HG02981 (cell line): ENCODE data around the gene MSMO1.
"Not testable (repeated sequence)": the region's sequence is repeated elsewhere in the genome, so short reads cannot be mapped to it uniquely, and the experiment has no call there.

ENCODE experiments used
- ATAC-seq: cut with Tn5 transposase; IDR thresholded peaks from one replicate; pipeline ENCODE4 v1.9.1; 2021; ENCODE audit warnings: mild to moderate bottlenecking, moderate library complexity; ENCODE audit not compliant: unreplicated experiment

MSMO1 gene

GRCh38 chr4:165327211-165328100, at the start of gene MSMO1:
Gene MSMO1, plus strand, starts transcription at chr4:165327669. Its CDS starts 5,702 bp downstream, at chr4:165333371.
- peak; percentile 98 for ATAC-seq

GRCh38 chr4:165279531-165279930, 47.9 kb upstream of the MSMO1 start:
- ATAC-seq, result not testable (repeated sequence)

GRCh38 chr4:165284697-165285096, 42.8 kb upstream of the MSMO1 start:
- ATAC-seq, result not testable (repeated sequence)

- peak; percentile 62 for ATAC-seq
These were observed 40.7 kb upstream of the MSMO1 start for GRCh38 chr4:165286619-165287340.

GRCh38 chr4:165288226-165288625, 39.2 kb upstream of the MSMO1 start:
- ATAC-seq, result peak; percentile 67

- ATAC-seq, result peak; percentile 24
These were observed 38.6 kb upstream of the MSMO1 start for GRCh38 chr4:165288639-165289422.

- ATAC-seq, result no peak
These were observed 38.1 kb upstream of the MSMO1 start for GRCh38 chr4:165289423-165289785.

GRCh38 chr4:165293061-165293460, 34.4 kb upstream of the MSMO1 start:
- no peak for ATAC-seq

- ATAC-seq, result no peak
These were observed 33.4 kb upstream of the MSMO1 start for GRCh38 chr4:165293927-165294649.

GRCh38 chr4:165294907-165295306, 32.6 kb upstream of the MSMO1 start:
- peak; percentile 95 for ATAC-seq

- no peak for ATAC-seq
These were observed 29.8 kb upstream of the MSMO1 start for GRCh38 chr4:165297626-165298025.

GRCh38 chr4:165299399-165300060, 27.9 kb upstream of the MSMO1 start:
- ATAC-seq, result no peak

- ATAC-seq, result peak; percentile 76
These were observed 25.6 kb upstream of the MSMO1 start for GRCh38 chr4:165301833-165302232.

- no peak for ATAC-seq
These were observed 24.8 kb upstream of the MSMO1 start for GRCh38 chr4:165302658-165303057.

- ATAC-seq, result no peak
These were observed 19.3 kb upstream of the MSMO1 start for GRCh38 chr4:165308166-165308565.

GRCh38 chr4:165308606-165309005, 18.9 kb upstream of the MSMO1 start:
- no peak for ATAC-seq

GRCh38 chr4:165309456-165309855, 18.0 kb upstream of the MSMO1 start:
- no peak for ATAC-seq

GRCh38 chr4:165312506-165312905, 15.0 kb upstream of the MSMO1 start:
- no peak for ATAC-seq

- no peak for ATAC-seq
These were observed 8.4 kb upstream of the MSMO1 start for GRCh38 chr4:165319030-165319429.

- ATAC-seq, result no peak
These were observed 8.0 kb upstream of the MSMO1 start for GRCh38 chr4:165319509-165319908.
